HG03378 (cell line): ENCODE measurements around the gene SRSF1.

Experiments
- ATAC-seq: cut with Tn5 transposase; IDR thresholded peaks from one replicate; pipeline ENCODE4 v1.9.1; 2021; ENCODE audit warnings: mild to moderate bottlenecking, moderate library complexity; ENCODE audit not compliant: unreplicated experiment

Gene SRSF1

DNA sequence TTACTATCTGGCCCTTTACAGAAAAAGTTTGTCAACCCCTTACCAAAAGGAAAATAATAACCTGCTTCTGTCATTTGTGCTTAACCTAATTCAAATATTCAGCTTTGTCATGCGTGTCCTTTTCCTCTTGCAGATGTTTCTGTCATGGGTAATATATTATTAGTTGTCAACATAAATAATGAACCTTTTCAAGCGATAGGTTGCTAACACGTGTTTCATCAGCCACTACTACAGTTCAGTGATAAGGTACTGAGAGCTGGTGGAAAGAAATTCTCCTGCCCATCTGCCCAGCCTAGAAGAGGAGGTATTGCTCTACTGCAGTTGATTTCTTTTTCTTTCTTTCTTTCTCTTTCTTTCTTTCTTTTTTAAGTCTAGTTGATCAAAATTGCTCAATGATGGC is 12.0 kb upstream of the SRSF1 start:
- ATAC-seq: no peak

- no peak for ATAC-seq
Measured at GRCh38 chr17:58010067-58010799, 3.2 kb upstream of the SRSF1 start.

DNA sequence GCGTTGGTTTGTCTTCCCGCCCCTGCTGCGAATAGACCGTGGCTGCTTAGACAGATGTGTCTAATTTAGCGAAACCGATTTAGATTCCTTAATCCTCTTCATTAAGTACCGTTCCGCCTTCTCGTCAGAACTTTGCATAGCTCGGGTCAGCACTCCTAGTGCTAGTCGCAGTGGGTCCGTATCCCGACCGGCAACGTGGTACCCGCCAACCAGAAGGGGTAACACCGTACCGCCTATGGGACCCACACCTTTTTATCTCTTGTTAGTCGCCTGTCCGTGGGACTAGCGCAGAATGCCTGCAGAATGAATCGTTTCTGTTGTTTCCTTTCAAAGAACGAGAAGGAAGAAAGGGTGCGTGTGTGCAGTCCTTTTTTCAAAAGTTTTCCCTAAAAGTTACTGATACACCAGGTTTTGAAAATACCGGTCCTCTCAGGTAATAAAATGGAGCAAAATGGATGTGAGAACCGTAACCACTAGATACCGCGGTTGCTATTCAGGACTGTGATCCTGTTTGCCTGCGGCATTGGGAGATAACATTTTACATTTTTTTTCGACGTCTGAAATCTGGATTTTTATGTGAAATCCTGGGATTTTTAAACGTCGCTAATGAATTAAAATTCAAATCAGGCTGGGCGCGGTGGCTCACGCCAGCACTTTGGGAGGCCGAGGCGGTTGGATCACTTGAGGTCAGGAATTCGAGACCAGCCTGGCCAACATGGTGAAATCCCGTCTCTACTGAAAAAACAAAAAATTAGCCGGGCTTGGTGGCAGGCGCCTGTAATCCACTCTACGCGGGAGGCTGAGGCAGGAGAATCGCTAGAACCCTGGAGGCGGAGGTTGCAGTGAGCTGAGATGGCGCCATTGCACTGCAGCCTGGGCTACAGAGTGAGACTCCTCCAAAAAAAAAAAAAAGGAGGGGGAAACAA is 998 bp upstream of the SRSF1 start:
- ATAC-seq: peak; percentile 35

DNA sequence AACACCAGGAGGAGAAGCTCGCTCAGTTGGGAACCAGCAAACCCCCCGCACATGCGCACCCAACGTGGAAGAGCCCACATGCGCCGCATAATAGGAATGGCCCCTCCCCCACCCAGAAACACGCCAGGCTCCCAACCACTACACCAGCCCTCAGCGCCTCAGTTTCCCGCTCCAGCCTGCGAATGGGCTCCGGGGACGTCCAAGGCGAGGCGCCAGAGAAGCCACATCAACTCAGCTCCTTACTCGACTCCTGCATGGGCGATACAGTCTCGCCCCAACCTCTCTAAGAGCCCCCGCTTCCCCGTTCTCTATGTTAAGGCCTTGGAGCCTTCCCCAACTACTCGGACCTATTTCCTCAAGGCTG is 504 bp downstream of the SRSF1 start:
- ATAC-seq: no peak

GRCh38 chr17:58005728-58006559 is 1.1 kb downstream of the SRSF1 start:
- ATAC-seq: no peak

GRCh38 chr17:58005031-58005727 is 1.9 kb downstream of the SRSF1 start:
- ATAC-seq: no peak

DNA sequence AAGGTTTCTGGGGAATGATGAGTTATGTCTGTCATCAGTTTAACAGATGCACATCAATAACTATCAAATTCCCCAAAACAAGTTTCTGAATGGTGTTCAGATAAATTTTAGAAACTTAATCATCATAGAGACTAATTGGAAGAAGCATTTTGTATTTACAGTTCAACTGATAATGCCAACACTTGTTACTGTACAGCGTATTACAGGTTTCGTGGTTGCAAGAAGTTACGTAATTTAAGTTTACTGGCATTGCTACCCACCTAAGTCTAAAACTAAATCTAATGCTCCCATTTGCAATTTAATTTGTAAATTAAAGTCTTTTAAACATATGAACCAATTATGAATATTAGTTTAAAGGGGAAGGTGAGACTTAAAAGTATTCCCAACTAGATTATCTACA is 3.0 kb downstream of the SRSF1 start:
- no peak for ATAC-seq

- ATAC-seq: no peak
Measured at GRCh38 chr17:58002973-58003372, 4.1 kb downstream of the SRSF1 start.

DNA sequence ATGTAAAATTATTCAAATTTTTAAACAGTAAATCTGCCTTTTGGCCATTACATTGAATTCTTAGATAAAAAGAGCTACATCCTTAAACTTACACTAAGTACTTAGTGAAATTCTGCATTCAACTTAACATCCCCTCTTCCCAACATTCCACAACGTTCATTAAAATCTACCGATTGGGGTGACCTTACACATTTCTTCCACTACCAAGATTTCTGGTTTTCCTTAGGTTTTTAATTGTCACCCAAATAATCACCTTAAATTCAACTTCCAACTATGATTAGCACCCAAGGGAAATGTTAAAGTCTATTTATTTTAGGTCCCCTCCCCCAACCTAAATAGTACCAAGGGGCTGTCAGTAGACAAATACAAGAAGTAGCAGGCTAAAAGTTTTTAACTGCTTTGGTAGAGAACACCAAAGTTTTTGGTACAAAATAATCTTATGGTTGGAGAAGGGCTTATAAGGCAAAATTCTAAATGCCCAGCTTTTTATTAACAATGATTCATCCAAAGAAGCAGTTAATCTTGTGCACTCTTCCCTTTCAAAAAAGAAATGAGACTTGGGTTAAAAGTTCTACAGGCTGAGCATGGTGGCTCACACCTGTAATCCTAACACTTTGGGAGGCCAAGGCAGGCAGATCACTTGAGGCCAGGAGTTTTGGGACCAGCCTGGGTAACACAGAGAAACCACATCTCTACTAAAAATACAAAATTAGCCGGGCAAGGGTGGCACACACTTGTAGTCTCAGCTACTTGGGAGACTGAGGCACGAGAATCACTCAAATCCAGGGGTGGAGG is 4.7 kb downstream of the SRSF1 start:
- no peak for ATAC-seq

GRCh38 chr17:58001461-58002124 is 5.5 kb downstream of the SRSF1 start:
- no peak for ATAC-seq

DNA sequence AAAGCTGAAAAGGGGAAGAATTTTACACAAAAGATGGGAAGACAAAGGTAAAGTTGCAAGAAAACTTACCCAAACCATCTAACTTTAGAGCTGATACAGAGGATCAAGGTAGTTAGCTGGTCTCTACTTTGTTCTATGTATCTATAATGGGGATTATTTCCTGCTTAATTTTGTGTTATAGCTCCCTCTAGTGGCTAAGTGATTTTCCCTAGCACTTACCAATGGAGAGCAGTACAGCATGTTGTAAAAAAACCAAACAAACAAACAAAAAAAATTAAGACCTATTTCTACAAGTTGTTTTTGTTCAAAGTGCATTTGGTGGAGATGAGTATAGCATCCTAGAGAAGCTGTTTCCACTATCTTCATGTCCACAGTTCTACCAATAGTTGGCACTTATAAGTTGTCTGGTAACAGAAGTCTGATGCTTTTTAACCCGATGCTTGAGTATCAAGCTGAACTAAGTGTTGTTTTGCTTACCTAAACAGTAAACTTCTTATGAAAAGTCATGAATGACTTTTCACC is 7.5 kb downstream of the SRSF1 start:
- no peak for ATAC-seq

GRCh38 chr17:57999010-57999495 is 8.0 kb downstream of the SRSF1 start:
- no peak for ATAC-seq

GRCh38 chr17:57997085-57997809 is 9.8 kb downstream of the SRSF1 start:
- ATAC-seq: no peak

GRCh38 chr17:57995076-57995956 is 11.7 kb downstream of the SRSF1 start:
- peak; percentile 50 for ATAC-seq

- no peak for ATAC-seq
Measured at GRCh38 chr17:57994436-57994835, 12.6 kb downstream of the SRSF1 start.

- no peak for ATAC-seq
Measured at GRCh38 chr17:57993471-57994365, 13.3 kb downstream of the SRSF1 start.
